Psoas muscle (tissue), 8 donors: Measurements from ENCODE around the gene SH3RF3. TPM values are rescaled to one million over a fixed set of nuclear protein-coding genes. Genes with fewer than 3 reads are reported as not detected.

ENCODE experiments used
- ATAC-seq, 4 donors: fragments of 200-7000 bp; cut with Tn5 transposase; one replicate each; pipeline ENCODE4 v1.9.1; 2020; ENCODE audit warnings: moderate library complexity in 3 of 4, mild to moderate bottlenecking in 2 of 4
- DNase-seq, 2 donors: peaks; one replicate each; pipeline ENCODE4 v3.0.0-alpha.2; 2020
- H3K27ac ChIP-seq: fragments of 200-600 bp; one replicate; pipeline ENCODE4 v1.8.0; 2022
- H3K27me3 ChIP-seq, 3 donors: fragments of 200-600 bp in 1 of 3; one replicate each; pipeline versions ENCODE4 v1.6.1 to v1.8.0; 2013 to 2022; ENCODE audit warnings: low read length in 2 of 3, mild to moderate bottlenecking in 2 of 3, moderate library complexity in 1 of 3; ENCODE audit not compliant: insufficient read depth in 3 of 3
- H3K36me3 ChIP-seq, 2 donors: fragments of 200-600 bp in 1 of 2; one replicate each; pipeline versions ENCODE4 v1.6.1 to v1.8.0; 2013 to 2022; ENCODE audit warnings: low read depth in 1 of 2, mild to moderate bottlenecking in 1 of 2, moderate library complexity in 1 of 2; ENCODE audit not compliant: insufficient read depth in 1 of 2
- H3K4me1 ChIP-seq: fragments of 200-600 bp; one replicate; pipeline ENCODE4 v1.8.0; 2022
- H3K4me3 ChIP-seq: fragments of 200-600 bp; one replicate; pipeline ENCODE4 v1.8.0; 2022; ENCODE audit warnings: mild to moderate bottlenecking
- H3K9me3 ChIP-seq: fragments of 200-600 bp; one replicate; pipeline ENCODE4 v1.8.0; 2022
- CTCF ChIP-seq: fragments of 200-600 bp; IDR thresholded peaks from one replicate; pipeline ENCODE4 v1.8.0; 2022; ENCODE audit warnings: antibody characterized with exemption
- WGBS, 3 donors: extraction: QIAGEN DNeasy Blood & Tissue Kit; methylation state at CpG; one replicate each; pipeline versions ENCODE4 v1.1.6 to v1.1.7; 2013; 5-methylcytosine and 5-hydroxymethylcytosine counted together
- intact Hi-C, 2 donors: fragments of 100-400 bp; cut with DNase I; formaldehyde crosslinking; loops; one replicate each; pipeline versions ENCODE4 v1.11.0 to v1.14.2; 2022
- polyA plus RNA-seq, 3 donors: library from polyadenylated mRNA; stranded (reverse); fragments of 200-250 nt; gene quantifications; one replicate each; pipeline ENCODE4 v1.2.3, GENCODE V29; 2013
- total RNA-seq, 4 donors: library from RNA; stranded (reverse); fragmentation: NEBNext Ultra II Directional in 2 of 4; extraction: Animal tissue kit (Norgen Biotek cat#: 25700) in 2 of 4; gene quantifications; one replicate each; pipeline versions ENCODE4 v1.2.1 to v1.2.4, GENCODE V29; 2021 to 2023
- donor health status: healthy with polysubstance abuse.
- donor health status: DM: no; HTN: no; CAD: no; lungs with moderate emphysema.
- donor health status: Bipolar disorder and iron deficiency.
- donor health status: healthy.
- donor health status: DM: yes; HTN: yes; CAD: no.
- donor health status: DM: no; HTN: no; CAD: no.
- donor health status: DM: no; HTN: no; CAD: no.
- donor health status: DM: yes; HTN: yes; CAD: no.

SH3RF3 gene
- total and polyA plus RNA-seq, 7 donors: 4.6 to 27.0 (median 9.0) TPM

DNA sequence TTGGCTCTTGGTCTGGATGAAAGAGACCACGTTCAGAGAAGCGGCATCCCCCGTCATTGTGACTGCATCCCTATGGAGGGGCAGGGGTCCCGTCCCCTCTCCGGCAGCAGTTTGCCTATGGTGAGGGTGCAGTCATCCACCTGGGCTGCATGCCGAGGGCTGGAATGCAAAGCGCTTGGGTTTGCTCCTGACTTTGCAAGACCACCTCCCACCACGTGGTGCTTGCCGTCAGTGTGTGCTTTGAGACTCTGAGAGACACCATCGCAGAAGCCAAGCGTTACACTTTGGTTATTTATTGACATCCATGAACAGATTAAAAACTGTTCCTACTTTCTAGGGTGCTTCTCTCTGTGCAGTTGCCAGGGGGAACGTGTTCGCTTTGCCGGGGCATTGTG is 59.5 kb downstream of the SH3RF3 start:
- H3K27me3 ChIP-seq: no peaks in the 10 kb centered on the region
- H3K36me3 ChIP-seq: no peaks in the 10 kb centered on the region
- WGBS, 3 donors: 77 to 85% (median 80%) methylated on average over 14 of the region's 14 CpGs
- no peak for TF ChIP-seq CTCF
- no peak overlapping the region for H3K4me3 ChIP-seq
- DNase-seq (no peak), ATAC-seq (no peak)
- H3K9me3 ChIP-seq: no peaks in the 10 kb centered on the region
- H3K27ac ChIP-seq: no peak overlapping the region
- H3K4me1 ChIP-seq: peaks cover 33% of the 10 kb centered on the region
- intact Hi-C loops: no loop called here

DNA sequence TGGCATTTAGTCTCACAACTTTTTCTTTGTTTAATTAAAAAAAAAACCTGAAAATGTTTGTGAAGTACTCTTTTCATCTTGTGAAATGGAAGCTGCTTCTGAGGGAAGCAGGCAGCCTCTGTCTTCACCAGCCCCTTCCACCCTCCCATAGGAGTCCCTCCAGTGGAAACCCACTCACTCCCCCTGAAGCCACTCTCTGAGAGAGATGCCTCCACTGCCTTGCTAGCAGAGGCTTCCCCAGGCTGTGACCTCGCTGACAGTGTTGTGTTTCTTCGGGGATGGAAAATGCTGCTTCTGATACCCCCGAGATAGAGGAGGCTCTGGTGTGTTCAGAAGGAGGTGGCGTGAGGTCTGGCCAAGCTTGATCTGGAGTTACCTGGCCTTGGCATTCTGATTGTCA is 59.9 kb downstream of the SH3RF3 start:
- Histone ChIP-seq H3K4me1 (peaks cover 33% of the 10 kb centered on the region), H3K27ac (no peak overlapping the region), H3K27me3 (no peaks in the 10 kb centered on the region), H3K36me3 (no peaks in the 10 kb centered on the region), H3K9me3 (no peaks in the 10 kb centered on the region), H3K4me3 (no peak overlapping the region)
- 92 to 95% (median 94%) methylated on average over 4 of the region's 4 CpGs for WGBS, 3 donors
- DNase-seq: no peak
- intact Hi-C loops: no loop called here
- no peak for TF ChIP-seq CTCF
- no peak for ATAC-seq

DNA sequence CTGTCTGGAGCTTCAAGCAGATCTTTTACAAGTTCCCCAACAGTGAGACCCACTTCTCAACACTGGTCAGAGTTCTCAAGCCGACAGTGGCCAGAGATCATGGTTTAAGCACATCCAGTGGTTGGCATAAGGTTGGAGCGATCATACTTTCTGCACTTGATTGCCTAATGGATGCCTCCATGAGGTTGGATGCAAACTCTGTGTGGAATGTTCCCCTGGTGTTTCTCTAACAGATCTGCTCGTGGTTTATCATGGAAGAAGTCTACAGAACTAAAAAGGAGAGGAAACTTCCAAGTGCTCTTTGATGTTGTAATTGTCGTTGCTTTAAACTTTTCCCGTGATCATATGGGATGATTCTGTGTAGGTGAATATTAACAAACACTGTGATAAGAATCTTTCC is 60.7 kb downstream of the SH3RF3 start:
- Histone ChIP-seq H3K4me1 (peaks cover 35% of the 10 kb centered on the region), H3K4me3 (no peak overlapping the region), H3K36me3 (no peaks in the 10 kb centered on the region), H3K27ac (no peak overlapping the region), H3K9me3 (no peaks in the 10 kb centered on the region), H3K27me3 (no peaks in the 10 kb centered on the region)
- ATAC-seq (no peak), DNase-seq (no peak)
- no peak for TF ChIP-seq CTCF
- WGBS, 3 donors: 90 to 94% (median 90%) methylated on average over 5 of the region's 5 CpGs
- intact Hi-C loops: no loop called here

GRCh38 chr2:109193807-109194619 is 65.0 kb downstream of the SH3RF3 start:
- no peak for TF ChIP-seq CTCF
- no peaks in the 10 kb centered on the region for H3K9me3 ChIP-seq
- WGBS, 3 donors: 54 to 64% (median 57%) methylated on average over 17 of the region's 17 CpGs
- H3K27me3 ChIP-seq: no peaks in the 10 kb centered on the region
- ATAC-seq: peak in 3 of 4 donors; percentile 5 to 58 (median 43)
- DNase-seq: no peak
- intact Hi-C loops: no loop called here
- H3K4me1 ChIP-seq: peaks cover 51% of the 10 kb centered on the region
- H3K36me3 ChIP-seq: no peaks in the 10 kb centered on the region
- H3K27ac ChIP-seq: peak overlapping the region; percentile 81
- no peak overlapping the region for H3K4me3 ChIP-seq

- H3K27me3 ChIP-seq: no peaks in the 10 kb centered on the region
- no peak for TF ChIP-seq CTCF
- peak; percentile 19 to 31 (median 28) for ATAC-seq
- WGBS, 3 donors: 24 to 32% (median 32%) methylated on average over 2 of the region's 2 CpGs
- peaks cover 51% of the 10 kb centered on the region for H3K4me1 ChIP-seq
- no peaks in the 10 kb centered on the region for H3K9me3 ChIP-seq
- no peak overlapping the region for H3K4me3 ChIP-seq
- intact Hi-C loops: no loop called here
- H3K36me3 ChIP-seq: no peaks in the 10 kb centered on the region
- DNase-seq: no peak
- peak overlapping the region; percentile 81 for H3K27ac ChIP-seq
These were observed 65.6 kb downstream of the SH3RF3 start for GRCh38 chr2:109194620-109194937.
